Gastroesophageal sphincter (tissue), 3 donors: ENCODE measurements around the gene ANKHD1.

Experiments used
- EP300 ChIP-seq: sonication (generic); formaldehyde crosslinking; IDR thresholded peaks from one replicate; pipeline ENCODE4 v1.6.1; 2017; ENCODE audit warnings: antibody characterized with exemption, mild to moderate bottlenecking
- POLR2A ChIP-seq, 2 donors: fragments of 450-650 bp; IDR thresholded peaks; one replicate each; pipeline ENCODE4 v1.6.1; 2017; ENCODE audit warnings: antibody characterized with exemption in 2 of 2, mild to moderate bottlenecking in 2 of 2, moderate library complexity in 1 of 2
- POLR2AphosphoS5 ChIP-seq: sonication (generic); formaldehyde crosslinking; IDR thresholded peaks from one replicate; pipeline ENCODE4 v1.6.1; 2017; ENCODE audit warnings: antibody characterized with exemption
- TF ChIP-seq, protein P1 (sequence below), 4 experiments: fragments of 200-600 bp in 2 of 4; fragments of 450-650 bp in 2 of 4; sonication (generic) in 1 of 4; IDR thresholded peaks; one replicate each; pipeline ENCODE4 v1.5.1; 2017 to 2019; ENCODE audit warnings: antibody characterized with exemption in 4 of 4, mild to moderate bottlenecking in 2 of 4, moderate library complexity in 2 of 4

DNA sequence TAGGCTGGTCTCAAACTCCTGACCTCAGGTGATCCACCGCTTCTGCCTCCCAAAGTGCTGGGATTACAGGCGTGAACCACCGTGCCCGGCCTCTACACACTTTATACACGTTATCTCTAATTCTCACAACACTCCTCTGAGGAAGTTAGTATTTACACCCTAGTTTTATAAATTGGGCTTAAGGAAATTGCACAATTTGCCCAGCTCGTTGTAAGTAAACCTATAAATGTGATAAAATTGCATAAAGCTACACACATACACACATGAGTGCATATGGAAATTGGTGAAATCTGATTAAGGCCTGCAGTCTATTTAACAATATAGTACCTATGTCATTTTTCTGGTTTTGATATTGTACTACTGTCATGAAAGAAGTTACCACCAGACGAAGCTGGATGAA, 46.1 kb upstream of the ANKHD1 start:
- TF ChIP-seq POLR2A (IDR thresholded peaks at IDR 0.05) (no peak), POLR2AphosphoS5 (no peak), EP300 (no peak)
- TF ChIP-seq, protein P1, sequence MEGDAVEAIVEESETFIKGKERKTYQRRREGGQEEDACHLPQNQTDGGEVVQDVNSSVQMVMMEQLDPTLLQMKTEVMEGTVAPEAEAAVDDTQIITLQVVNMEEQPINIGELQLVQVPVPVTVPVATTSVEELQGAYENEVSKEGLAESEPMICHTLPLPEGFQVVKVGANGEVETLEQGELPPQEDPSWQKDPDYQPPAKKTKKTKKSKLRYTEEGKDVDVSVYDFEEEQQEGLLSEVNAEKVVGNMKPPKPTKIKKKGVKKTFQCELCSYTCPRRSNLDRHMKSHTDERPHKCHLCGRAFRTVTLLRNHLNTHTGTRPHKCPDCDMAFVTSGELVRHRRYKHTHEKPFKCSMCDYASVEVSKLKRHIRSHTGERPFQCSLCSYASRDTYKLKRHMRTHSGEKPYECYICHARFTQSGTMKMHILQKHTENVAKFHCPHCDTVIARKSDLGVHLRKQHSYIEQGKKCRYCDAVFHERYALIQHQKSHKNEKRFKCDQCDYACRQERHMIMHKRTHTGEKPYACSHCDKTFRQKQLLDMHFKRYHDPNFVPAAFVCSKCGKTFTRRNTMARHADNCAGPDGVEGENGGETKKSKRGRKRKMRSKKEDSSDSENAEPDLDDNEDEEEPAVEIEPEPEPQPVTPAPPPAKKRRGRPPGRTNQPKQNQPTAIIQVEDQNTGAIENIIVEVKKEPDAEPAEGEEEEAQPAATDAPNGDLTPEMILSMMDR (IDR thresholded peaks at IDR 0.05), result no peak
